ENCODE results near the gene VPS13D.

DNA sequence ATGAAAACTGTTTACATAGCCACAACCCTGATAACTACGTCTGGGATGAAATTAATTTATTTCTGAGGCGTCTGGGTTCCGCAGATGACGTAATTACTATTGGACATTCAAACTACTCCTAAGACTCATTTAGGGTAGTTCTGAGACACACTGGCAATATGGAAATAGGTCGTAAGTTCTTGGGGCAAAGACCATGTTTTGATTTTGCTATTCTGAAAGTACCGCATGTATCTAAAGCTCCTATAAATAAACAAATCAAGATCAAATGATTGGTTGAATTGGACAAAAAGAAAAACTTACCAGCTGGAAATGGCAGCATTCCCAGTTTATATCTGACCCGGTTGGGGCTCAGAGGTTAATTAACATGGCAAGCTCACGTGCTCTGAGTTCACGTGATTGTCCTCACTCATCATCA is 313.9 kb downstream of the VPS13D start:
- TF ChIP-seq, protein P1, sequence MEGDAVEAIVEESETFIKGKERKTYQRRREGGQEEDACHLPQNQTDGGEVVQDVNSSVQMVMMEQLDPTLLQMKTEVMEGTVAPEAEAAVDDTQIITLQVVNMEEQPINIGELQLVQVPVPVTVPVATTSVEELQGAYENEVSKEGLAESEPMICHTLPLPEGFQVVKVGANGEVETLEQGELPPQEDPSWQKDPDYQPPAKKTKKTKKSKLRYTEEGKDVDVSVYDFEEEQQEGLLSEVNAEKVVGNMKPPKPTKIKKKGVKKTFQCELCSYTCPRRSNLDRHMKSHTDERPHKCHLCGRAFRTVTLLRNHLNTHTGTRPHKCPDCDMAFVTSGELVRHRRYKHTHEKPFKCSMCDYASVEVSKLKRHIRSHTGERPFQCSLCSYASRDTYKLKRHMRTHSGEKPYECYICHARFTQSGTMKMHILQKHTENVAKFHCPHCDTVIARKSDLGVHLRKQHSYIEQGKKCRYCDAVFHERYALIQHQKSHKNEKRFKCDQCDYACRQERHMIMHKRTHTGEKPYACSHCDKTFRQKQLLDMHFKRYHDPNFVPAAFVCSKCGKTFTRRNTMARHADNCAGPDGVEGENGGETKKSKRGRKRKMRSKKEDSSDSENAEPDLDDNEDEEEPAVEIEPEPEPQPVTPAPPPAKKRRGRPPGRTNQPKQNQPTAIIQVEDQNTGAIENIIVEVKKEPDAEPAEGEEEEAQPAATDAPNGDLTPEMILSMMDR (IDR thresholded peaks at IDR 0.05) = no peak
- no peak for TF ChIP-seq POLR2A (IDR thresholded peaks at IDR 0.05)

All from esophagus squamous epithelium (tissue), 4 donors.